Type B pancreatic cell (in vitro differentiated cells): Measurements from ENCODE around the gene TRPM1. TPM values are rescaled to one million over a fixed set of nuclear protein-coding genes. Genes with fewer than 3 reads are reported as not detected.
A peak's percentile ranks its signal among the peaks of the same experiment; 100 is the strongest.

Experiments
- DNase-seq: peaks from one replicate; pipeline ENCODE4 v3.0.0; 2021; ENCODE audit warnings: mixed read lengths; ENCODE audit not compliant: unreplicated experiment; ENCODE audit errors: extremely low spot score
- H3K27ac Mint-ChIP-seq: 2 replicates; pipeline ENCODE4 v1.8.0; 2021; ENCODE audit warnings: mild to moderate bottlenecking, mixed read lengths
- H3K27me3 Mint-ChIP-seq: 2 replicates; pipeline ENCODE4 v1.8.0; 2021; ENCODE audit warnings: mixed read lengths
- H3K36me3 Mint-ChIP-seq: 2 replicates; pipeline ENCODE4 v1.8.0; 2021; ENCODE audit warnings: mixed read lengths
- H3K4me1 Mint-ChIP-seq: one replicate; pipeline ENCODE4 v1.8.0; 2021; ENCODE audit warnings: mixed read lengths; ENCODE audit not compliant: unreplicated experiment
- H3K4me3 Mint-ChIP-seq: 2 replicates; pipeline ENCODE4 v1.8.0; 2021; ENCODE audit warnings: mild to moderate bottlenecking, mixed read lengths
- H3K9me3 Mint-ChIP-seq: 2 replicates; pipeline ENCODE4 v1.8.0; 2021; ENCODE audit warnings: mixed read lengths
- CTCF ChIP-seq: fragments of 200-600 bp; sonication (generic); conservative IDR thresholded peaks from 2 replicates; pipeline ENCODE4 v1.5.0; 2021; ENCODE audit warnings: antibody characterized with exemption, mild to moderate bottlenecking
- total RNA-seq: library from RNA; stranded (reverse); gene quantifications from 2 replicates; pipeline ENCODE4 v1.2.1, GENCODE V29; 2021; ENCODE audit warnings: low replicate concordance

Gene TRPM1
- total RNA-seq, 1 donor from 2014 or later = 9.5 TPM

- Mint-ChIP-seq H3K27me3 (no peaks in the 10 kb centered on the region), H3K27ac (no peak overlapping the region), H3K4me3 (no peak overlapping the region), H3K9me3 (peaks cover 8% of the 10 kb centered on the region), H3K36me3 (no peaks in the 10 kb centered on the region), H3K4me1 (no peaks in the 10 kb centered on the region)
- no peak for DNase-seq
- no peak for TF ChIP-seq CTCF
These were observed 15.0 kb upstream of the TRPM1 start for GRCh38 chr15:31116423-31117030.

- H3K27me3 Mint-ChIP-seq = no peaks in the 10 kb centered on the region
- TF ChIP-seq CTCF = no peak
- H3K4me3 Mint-ChIP-seq = no peak overlapping the region
- no peaks in the 10 kb centered on the region for H3K4me1 Mint-ChIP-seq
- peak; percentile 18 for DNase-seq
- peaks cover 8% of the 10 kb centered on the region for H3K9me3 Mint-ChIP-seq
- H3K36me3 Mint-ChIP-seq = no peaks in the 10 kb centered on the region
- no peak overlapping the region for H3K27ac Mint-ChIP-seq
These were observed 9.6 kb upstream of the TRPM1 start for GRCh38 chr15:31111091-31111647.

- Mint-ChIP-seq H3K27me3 (no peaks in the 10 kb centered on the region), H3K9me3 (no peaks in the 10 kb centered on the region), H3K4me3 (no peak overlapping the region), H3K4me1 (peaks cover 5% of the 10 kb centered on the region), H3K36me3 (no peaks in the 10 kb centered on the region), H3K27ac (no peak overlapping the region)
- no peak for TF ChIP-seq CTCF
- no peak for DNase-seq
These were observed 7.3 kb upstream of the TRPM1 start for GRCh38 chr15:31108836-31109235.

- H3K27ac Mint-ChIP-seq = no peak overlapping the region
- TF ChIP-seq CTCF = no peak
- H3K36me3 Mint-ChIP-seq = no peaks in the 10 kb centered on the region
- peak; percentile 8 for DNase-seq
- no peaks in the 10 kb centered on the region for H3K9me3 Mint-ChIP-seq
- H3K4me3 Mint-ChIP-seq = no peak overlapping the region
- H3K4me1 Mint-ChIP-seq = peaks cover 5% of the 10 kb centered on the region
- no peaks in the 10 kb centered on the region for H3K27me3 Mint-ChIP-seq
These were observed 5.2 kb upstream of the TRPM1 start for GRCh38 chr15:31106495-31107300.

- H3K27ac Mint-ChIP-seq = no peak overlapping the region
- no peaks in the 10 kb centered on the region for H3K27me3 Mint-ChIP-seq
- peak; percentile 50 for DNase-seq
- H3K36me3 Mint-ChIP-seq = no peaks in the 10 kb centered on the region
- no peak overlapping the region for H3K4me3 Mint-ChIP-seq
- no peak for TF ChIP-seq CTCF
- peaks cover 19% of the 10 kb centered on the region for H3K4me1 Mint-ChIP-seq
- no peaks in the 10 kb centered on the region for H3K9me3 Mint-ChIP-seq
These were observed 2.5 kb upstream of the TRPM1 start for GRCh38 chr15:31104003-31104402.
